Activated T-cell treated with anti-CD3 and anti-CD28 coated beads for 24 hours (primary cell): ENCODE measurements around the gene CYP3A4.
"Not testable (repeated sequence)": the region's sequence is repeated elsewhere in the genome, so short reads cannot be mapped to it uniquely, and the experiment has no call there.

Experiments used
- DNase-seq: peaks from one replicate; pipeline ENCODE4 v3.0.0-alpha.2; 2020; ENCODE audit warnings: low read depth

The CYP3A4 gene

DNA sequence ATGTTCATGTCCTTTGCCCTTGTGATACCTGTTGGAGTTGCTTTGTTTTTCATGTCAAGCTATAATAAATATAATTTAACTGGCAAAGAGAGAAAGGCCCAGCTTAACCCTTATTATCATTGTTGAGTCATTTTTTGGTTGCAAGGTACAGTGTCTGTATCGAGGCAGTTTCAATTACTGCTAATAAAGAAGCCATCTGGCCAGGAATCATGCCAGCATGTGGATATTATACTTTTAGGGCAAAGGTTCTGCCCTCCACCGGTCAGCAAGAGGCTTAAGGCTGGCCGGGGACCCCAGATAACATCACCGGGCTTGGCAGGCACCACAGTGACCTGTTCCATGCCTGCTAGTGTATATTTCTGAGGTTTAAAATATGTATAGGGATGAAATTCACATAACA lies 9.0 kb upstream of the CYP3A4 start:
- DNase-seq, result no peak

DNA sequence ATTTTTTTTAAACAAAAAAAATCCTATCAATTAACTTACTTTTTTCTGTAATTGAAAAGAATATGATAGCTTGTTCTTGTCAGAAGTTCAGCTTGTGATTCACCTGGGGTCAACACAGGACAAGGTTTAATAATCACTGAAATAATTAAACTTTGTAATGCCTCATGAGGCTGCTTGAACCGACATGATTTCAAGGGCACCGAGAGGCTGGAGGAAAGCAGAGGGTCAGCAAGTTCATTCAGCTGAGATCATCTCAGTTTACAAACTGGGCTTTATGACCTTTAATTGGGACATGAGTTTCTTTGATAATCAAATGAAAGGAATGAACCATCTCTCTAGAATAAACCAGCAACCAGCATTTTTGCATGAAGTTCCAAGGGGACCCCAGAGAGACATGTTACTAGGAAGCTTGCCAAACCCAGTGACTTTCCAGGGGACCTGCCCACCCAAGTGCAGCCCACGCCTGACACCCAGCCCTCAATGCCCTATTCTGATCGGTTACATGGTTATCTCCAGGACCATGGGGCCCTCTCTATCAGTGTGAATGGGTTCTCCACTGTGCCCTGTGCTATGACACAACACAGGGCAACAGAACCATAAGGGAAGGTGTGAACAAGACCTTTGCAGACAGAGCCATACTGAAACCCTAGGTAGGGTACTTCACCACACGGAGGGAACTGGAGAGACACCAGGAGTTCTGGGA lies 7.8 kb upstream of the CYP3A4 start:
- no peak for DNase-seq

DNA sequence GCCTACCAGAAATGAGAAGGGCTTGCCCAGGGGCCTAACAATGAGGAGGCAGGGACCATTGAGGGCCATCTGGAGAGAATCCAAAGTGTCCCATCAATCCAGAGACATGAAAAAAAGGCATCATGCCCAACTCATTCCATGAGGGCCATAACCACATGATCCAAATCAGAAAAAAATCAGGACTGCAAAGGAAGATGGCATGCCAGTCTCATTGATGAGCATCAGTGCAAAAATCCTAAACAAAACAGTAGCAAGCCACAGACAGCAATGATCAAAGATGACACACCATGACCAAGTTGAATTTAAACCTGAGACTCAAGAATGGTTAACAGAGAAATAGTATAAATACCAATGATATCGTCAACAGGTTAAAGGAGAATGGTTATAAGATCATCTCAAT lies 7.0 kb upstream of the CYP3A4 start:
- DNase-seq, result no peak

DNA sequence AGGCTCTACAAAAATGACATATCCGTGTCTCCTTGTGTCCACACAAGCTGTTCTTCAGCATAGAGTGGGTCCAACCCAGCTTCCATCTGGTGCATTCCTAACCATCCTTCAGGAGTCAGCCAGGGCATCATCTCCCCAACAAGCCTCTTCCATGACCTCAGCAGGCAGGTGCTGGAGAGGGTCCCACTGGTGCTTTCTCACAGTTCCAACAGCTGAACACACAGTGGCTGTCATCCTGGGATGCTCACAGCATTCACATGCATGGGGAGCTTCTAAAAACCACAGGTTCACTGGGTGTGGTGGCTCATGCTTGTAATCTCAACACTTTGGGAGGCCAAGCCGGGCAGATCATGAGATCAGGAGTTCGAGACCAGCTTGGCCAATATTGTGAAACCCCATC lies 6.4 kb upstream of the CYP3A4 start:
- DNase-seq, result no peak

DNA sequence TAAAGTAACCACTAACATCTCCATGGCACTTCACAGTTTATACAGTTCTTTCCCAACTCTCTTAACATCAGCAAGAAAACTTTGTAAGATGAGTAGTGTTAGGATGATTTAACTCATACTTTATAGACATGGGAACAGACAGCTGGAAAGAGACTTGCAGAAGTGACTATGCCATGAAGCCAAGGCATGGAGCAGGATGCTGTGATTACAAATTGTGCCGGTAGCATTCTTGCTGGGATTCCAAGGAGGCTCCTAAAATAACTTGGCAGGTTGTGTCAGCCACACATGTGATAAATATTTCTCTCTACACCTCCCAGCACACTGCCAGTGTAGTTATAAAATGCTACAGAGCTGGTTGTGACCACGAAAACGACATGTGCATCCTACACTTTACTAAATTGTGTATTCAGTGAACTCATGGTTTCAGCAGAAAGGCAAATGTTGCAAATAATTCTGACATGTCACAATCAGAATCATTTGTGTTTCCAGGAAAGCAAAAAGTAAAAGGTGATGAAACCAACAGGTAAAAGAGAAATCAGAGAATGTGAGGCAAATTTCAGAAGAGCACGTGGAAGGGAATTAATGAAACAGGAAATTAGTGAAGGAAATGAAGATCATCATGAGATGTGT lies 5.6 kb upstream of the CYP3A4 start:
- no peak for DNase-seq

DNA sequence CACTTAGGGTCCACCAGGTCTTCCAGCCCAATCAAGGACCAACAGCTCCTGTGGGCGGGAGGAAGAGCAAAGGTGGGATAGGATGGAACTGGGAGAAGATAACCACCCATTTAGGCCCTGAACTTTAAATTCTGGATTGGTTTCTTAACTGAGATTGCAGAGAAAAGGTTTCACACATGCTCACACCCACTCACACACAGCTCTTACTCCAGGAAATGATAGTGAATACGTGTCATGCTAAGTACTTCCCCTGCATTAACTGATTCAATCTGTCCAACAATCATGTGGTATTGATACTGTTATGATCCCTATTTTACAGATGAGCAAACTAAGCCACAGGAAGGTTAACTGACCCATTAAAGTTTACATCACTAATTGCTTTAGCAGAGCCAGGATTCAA lies 4.6 kb upstream of the CYP3A4 start:
- no peak for DNase-seq

DNA sequence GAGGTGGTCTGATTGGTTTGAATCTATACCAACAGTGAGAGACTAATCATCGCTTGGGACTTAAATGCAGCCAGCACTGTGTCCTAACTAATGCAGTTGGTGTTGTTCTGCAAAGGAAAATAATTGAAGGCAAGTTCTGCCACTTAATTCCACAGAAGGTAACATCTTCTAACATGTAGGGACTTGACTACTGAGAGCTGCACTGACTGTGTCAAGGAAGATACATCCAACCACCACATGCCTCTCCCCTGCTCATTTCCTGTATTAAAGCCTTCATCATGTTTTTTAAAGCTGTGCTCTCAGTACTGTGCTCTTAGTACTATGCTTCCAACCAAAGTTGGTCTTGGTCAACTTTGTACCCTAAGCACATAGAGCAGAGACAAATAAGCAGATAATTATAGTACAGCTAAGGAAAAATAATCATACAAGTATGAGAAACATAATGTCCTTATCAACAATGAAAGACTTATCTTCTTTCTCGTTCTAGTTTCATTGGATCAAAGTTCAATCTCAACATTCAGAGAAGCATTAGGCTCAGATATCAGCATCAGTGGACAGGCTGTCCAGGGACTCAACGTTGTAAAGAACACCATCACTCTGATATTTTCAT lies 2.8 kb upstream of the CYP3A4 start:
- no peak for DNase-seq

DNA sequence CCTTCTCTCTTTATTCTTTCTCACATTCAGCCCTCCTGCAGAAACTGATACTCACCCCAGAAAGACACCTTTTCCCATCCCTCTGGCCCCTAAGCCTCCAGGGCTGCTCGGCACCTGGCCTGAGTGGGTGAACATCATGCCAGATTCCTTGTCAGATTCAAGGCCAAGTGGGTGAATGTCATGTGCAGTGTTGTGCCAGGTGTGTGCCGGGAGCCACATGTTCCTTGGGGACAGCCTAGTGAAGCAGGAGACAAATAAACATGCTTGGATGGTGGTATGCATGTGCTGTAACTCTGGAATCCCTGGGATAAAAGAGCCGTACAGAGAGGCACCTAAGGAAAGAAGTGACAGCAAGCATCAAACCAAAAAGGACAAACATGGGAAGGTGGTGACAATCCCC lies 1.7 kb upstream of the CYP3A4 start:
- DNase-seq, result not testable (repeated sequence)

DNA sequence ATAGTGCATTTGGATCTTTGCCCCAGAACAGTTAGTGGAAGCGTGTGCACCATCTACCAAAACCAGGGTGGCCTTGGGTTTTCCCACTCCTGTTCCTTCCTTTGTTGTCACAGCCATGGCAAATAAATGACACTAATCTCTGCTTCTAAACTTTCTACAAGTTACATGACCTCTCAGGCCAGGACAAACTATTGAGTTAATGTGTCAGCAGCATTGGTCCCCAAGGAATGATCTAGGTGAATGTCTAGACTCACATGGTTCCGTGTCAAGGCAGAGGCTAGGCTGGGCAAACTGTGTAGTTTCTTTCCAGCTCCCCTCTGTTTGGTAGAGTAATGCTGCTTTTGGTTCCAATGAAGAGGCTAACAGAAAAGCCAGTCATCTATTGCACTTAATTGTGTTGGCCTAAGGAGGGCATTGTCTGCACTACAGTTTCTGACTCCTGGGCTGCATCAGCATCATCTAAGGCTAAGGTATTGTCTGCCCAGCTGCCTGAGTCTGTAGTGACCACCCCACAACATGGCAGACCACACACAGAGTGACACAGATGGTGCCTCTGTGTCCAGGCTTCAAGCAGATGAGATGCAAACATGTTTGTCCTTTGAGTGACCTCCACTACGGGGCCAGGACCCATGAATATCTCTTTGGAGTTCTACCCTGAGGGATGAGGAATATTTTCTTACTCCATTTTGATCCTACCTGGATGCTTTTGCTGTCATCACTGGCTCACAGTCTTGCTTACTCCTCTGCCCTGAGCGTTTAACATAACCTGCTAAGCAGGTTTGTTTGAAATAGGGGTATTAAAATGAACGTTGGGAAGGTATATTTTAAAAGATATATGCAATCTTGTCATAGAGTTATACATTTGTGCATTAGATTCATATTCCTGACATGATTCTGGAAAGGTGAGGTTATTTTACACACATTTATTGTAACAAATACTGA lies 1.7 kb downstream of the CYP3A4 start:
- DNase-seq, result no peak

DNA sequence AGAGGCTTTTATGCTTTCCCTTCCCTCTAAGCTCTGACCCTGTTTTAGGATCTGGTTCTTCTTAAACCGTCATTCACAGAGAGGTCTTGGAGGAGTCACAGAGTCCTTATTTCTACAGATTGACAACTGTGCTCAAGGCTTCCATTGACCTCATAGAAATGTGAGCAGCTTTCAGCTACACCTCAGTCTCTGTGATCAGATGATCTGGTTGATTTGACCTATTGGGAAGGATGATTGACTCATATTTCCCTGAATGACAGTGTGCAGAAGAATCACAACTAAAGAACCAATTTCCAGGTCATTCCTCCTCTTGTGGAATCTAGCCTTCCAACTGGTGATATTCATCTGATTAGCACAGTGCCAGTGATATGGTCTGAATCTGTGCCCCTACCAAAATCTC lies 3.4 kb downstream of the CYP3A4 start:
- DNase-seq, result no peak

DNA sequence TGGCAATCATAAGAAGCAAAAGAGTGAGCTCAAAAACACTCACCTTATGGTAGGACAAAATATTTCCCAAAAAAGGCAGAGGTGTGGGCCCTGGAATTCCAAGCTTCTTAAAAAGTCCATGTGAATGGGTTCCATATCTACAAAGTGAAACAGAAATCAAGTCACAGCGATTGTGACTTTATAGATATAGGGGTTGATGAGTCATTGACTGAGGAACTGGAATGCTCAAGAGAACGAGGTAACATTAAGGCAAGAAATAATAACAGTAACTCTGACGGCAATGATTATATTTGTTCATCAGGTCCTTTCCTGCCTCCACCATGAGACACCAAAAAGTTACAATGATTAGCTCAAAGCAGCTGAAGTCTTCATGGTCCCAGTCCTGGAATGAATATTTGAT lies 4.0 kb downstream of the CYP3A4 start:
- DNase-seq, result no peak

DNA sequence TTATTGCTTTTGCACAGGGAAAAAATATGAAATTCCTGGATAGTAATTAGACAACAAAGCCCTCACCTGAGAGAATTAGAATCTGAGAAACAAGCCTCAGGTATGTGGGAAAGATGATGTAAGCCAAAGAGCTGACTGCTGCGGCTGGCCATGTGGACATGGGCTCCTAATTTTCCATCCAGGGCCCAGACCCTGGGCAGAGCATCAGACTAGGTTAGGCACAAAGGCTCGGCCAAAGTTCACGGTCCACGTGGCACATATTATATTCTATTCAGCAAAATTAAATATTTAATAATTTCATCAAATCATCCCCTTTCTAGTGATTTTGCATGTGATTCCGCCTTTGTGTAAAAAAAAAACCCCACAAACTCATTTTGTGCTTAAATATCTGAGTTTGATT lies 5.1 kb downstream of the CYP3A4 start:
- DNase-seq, result no peak

DNA sequence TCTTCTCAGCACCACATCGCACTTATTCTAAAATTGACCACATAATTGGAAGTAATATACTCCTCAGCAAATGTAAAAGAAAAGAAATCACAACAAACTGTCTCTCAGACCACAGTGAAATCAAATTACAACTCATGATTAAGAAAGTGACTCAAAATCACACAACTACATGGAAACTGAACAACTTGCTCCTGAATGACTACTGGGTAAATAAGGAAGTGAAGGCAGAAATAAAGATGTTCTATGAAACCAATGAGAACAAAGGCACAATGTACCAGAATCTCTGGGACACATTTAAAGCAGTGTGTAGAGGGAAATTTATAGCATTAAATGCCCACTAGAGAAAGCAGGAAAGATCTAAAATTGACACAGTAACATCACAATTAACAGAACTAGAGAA lies 10.6 kb downstream of the CYP3A4 start:
- not testable (repeated sequence) for DNase-seq

DNA sequence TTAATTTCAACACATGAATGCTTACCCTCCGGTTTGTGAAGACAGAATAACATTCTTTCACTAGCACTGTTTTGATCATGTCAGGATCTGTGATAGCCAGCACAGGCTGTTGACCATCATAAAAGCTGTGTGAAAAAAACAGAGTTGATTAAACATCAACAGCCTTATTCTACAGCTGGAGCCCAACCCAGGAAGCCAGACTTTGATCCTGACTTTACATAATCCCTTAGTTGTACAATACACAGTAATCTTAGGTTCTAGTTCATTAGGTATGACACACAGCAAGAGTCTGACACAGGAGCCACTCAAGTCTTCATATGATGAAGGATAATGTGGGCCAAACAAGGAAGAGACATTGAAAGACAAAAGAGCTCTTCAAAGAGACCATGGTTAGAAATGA lies 11.4 kb downstream of the CYP3A4 start:
- no peak for DNase-seq

DNA sequence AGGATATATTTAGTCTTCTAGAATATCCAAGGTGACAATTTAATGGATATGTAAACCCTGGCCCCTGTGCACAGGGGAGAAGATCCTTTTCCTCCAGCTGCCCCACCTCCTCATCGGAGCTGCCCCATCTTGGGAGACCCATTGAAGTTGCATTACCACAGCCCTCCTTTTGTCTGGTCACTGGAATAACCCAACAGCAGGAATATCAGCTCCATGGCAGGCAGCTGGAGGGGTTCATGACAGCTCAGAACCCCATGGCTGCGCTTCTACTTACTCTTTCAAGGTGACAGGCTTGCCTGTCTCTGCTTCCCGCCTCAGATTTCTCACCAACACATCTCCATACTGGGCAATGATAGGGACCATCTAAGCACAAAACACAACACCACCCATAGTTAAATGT lies 14.5 kb downstream of the CYP3A4 start:
- DNase-seq, result not testable (repeated sequence)

DNA sequence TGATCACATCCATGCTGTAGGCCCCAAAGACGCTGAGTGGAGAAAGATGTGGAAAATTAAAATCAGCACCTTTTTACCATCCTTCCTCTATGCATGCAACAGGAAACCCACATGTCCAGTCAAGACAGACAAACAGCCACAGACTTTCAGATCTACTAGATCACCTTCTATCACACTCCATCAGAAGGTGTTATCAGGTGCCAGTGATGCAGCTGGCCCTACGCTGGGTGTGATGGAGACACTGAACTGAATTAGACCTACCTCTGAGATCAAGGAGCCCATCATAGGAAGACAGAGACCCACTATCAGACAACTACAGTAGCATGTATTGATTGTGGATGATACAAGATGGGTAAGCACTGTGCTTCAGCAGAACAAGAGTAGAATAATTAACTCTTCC lies 15.5 kb downstream of the CYP3A4 start:
- no peak for DNase-seq

DNA sequence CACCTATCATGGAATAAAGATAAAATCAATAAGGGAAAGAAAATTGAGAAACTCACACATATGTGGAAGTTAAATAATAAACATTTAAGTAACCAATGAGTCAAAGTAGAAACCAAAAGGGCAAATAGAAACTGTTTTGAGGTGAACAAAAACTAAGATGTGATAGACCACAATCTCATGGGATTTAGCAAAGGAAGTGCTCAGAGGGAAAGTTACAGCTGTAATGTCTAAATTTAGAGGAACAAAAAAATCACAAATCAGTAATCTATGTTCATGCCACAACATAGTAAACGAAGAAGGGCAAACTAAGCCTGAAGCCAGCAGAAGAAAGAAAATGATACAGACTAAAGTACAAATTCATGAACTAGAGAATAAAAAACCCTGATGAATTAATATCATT lies 16.3 kb downstream of the CYP3A4 start:
- DNase-seq, result no peak

DNA sequence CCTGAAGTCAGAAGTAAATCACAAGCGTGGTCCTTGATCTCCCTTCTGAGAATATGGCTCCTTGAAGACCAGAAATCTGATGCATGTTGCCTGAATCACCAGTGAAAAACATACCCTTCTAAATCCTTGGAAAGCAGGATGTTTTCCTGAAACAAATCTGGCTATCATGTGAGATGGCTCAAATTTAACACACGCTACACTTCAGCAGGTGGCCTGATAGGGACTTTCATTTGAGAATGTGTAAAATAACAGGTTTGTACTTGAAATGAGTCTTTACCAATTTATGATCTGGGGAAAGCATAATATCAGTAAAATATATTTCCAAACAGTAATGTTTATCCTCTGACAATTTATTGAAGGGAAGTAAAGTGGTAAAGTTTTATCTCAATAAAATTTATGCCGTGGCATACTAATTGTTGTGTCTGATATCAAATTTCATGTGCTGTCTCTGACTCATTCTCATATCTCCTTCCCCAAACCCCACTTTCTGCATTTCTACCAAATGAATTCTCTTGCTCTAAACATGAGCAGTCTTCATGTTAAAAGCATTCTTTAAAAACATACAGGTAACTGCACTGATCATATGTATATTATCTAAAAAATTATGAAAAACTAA lies 17.4 kb downstream of the CYP3A4 start:
- DNase-seq, result no peak

DNA sequence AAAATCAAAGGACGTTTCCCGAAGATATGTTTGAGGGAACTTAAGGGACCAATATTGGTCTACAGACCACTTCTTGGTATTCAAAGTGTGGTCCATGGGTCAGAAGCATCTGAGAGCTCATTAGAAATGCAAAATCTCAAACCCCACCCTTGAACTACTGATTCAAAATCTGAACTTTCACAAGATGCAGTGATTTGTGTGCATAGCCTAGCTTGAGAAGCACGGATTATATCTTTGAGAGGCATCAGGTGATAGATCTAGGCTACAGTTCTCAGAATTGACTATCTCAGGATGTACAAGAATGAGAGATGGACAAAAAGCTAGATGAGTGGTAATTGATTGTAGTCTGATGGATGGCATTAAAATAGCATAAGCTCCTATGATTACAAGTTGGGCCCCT lies 19.5 kb downstream of the CYP3A4 start:
- DNase-seq, result no peak

DNA sequence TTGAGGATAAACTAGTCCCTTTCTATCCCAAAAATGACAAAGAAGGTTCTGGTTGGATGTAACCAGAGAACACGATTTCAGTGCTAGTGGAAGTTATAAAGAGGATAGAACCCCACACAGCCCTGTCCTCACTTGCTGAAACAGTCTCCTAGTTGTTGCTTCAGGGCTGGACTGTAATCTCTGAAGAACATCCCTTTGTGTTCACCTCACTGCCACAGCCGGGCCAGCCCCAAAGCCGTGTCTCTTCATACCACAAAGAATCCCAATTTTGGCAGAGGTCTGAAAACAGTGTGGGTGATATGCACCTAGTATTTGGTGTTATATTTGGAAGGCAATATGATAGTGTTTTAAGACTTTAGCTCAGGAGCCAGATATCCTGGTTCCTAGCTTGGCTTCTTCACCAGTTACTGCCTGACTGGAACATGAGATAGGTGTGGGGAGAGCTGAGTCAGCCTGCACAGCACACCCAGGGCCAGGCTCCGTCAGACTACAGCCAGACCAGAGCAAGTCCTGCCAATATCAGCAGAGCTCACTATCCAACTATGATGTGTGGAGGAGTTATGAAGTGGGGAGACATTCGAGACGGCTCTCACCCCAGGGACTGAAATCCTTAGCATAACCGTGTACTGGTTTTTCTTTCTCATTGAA lies 21.2 kb downstream of the CYP3A4 start:
- no peak for DNase-seq

DNA sequence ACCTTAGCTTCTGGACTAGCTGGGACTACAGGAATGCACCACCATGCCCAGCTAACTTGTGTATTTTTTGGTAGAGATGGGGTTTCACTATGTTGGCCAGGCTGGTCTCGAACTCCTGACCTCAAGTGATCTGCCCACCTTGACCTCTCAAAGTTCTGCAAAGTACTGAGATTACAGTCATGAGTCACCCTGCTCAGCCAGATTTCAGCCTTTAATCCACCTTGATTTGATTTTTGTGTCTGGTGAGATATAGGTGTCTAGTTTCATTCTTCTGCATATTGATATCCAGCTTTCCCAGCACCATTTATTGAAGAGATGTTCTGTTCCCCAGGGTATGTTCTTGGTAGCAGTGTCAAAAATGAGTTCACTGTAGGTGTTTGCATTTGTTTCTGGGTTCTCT lies 28.9 kb downstream of the CYP3A4 start:
- DNase-seq, result no peak

DNA sequence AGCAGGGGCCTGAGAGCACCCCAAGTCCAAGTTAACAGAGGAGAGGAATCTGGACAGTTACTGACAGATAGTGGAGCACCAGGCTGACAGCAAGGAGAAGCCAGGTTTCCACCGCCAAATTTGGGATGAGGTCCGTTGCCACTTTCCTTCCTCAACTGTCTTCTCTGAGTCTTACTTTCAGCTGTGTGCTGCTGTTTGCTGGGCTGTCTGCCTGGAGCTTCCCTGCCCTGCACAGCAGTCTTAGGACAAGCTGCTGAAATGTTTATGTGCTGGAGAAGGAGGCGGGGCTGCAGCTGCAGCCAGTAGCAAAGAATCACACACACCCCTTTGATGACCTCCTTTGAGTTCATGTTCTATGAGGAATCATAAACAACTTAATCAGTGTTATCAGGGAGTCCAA lies 31.6 kb downstream of the CYP3A4 start:
- DNase-seq, result no peak
